Natural killer cell (primary cell): ENCODE results near the gene RALGPS1. TPM values are rescaled to one million over a fixed set of nuclear protein-coding genes. Genes with fewer than 3 reads are reported as not detected.
A peak's percentile ranks its signal among the peaks of the same experiment; 100 is the strongest.

Experiments used
- ATAC-seq, 3 donors: fragments of 150-1000 bp in 2 of 3; fragments of 200-7000 bp in 1 of 3; cut with Tn5 transposase; 1 replicate in 1 of 3; 2 replicates in 2 of 3; pipeline ENCODE4 v1.10.0; 2021; ENCODE audit warnings: mild to moderate bottlenecking in 2 of 3, moderate library complexity in 2 of 3
- DNase-seq, 2 donors: peaks; one replicate each; pipeline versions ENCODE4 v3.0.0 to v3.0.0-alpha.2; 2013 to 2021; ENCODE audit warnings: mixed read lengths in 1 of 2
- H3K27ac ChIP-seq: one replicate; pipeline ENCODE4 v1.5.1; 2013; ENCODE audit warnings: mild to moderate bottlenecking, low read length
- H3K27me3 ChIP-seq: one replicate; pipeline ENCODE4 v1.6.1; 2013; ENCODE audit warnings: low read length; ENCODE audit not compliant: control insufficient read depth, insufficient read depth
- H3K36me3 ChIP-seq: one replicate; pipeline ENCODE4 v1.6.1; 2013; ENCODE audit warnings: low read length; ENCODE audit not compliant: control insufficient read depth, insufficient read depth
- H3K4me1 ChIP-seq: one replicate; pipeline ENCODE4 v1.6.1; 2013; ENCODE audit warnings: low read length; ENCODE audit not compliant: control insufficient read depth, insufficient read depth
- H3K4me3 ChIP-seq: one replicate; pipeline ENCODE4 v1.5.1; 2013; ENCODE audit warnings: low read length
- H3K9me3 ChIP-seq: one replicate; pipeline ENCODE4 v1.6.1; 2013; ENCODE audit warnings: low read length; ENCODE audit not compliant: control insufficient read depth, insufficient read depth
- H3K27ac Mint-ChIP-seq, 2 donors: one replicate each; pipeline ENCODE4 v1.8.0; 2022; ENCODE audit warnings: mild to moderate bottlenecking in 2 of 2, mixed read lengths in 2 of 2, moderate library complexity in 1 of 2
- H3K27me3 Mint-ChIP-seq, 2 donors: one replicate each; pipeline ENCODE4 v1.8.0; 2022; ENCODE audit warnings: low read depth in 2 of 2, mixed read lengths in 2 of 2
- H3K36me3 Mint-ChIP-seq: one replicate; pipeline ENCODE4 v1.8.0; 2022; ENCODE audit warnings: mixed read lengths
- H3K4me1 Mint-ChIP-seq, 2 donors: one replicate each; pipeline ENCODE4 v1.8.0; 2022; ENCODE audit warnings: mixed read lengths in 2 of 2
- H3K4me3 Mint-ChIP-seq: one replicate; pipeline ENCODE4 v1.8.0; 2022; ENCODE audit warnings: mild to moderate bottlenecking, moderate library complexity, mixed read lengths
- H3K9me3 Mint-ChIP-seq, 2 donors: one replicate each; pipeline ENCODE4 v1.8.0; 2022; ENCODE audit warnings: mixed read lengths in 2 of 2
- CTCF ChIP-seq: fragments of 200-600 bp; IDR thresholded peaks from one replicate; pipeline ENCODE4 v1.8.0; 2022; ENCODE audit warnings: antibody characterized with exemption
- WGBS: methylation state at CpG from one replicate; pipeline ENCODE4 v1.1.7; 2013; ENCODE audit warnings: missing lambda C conversion rate; ENCODE audit not compliant: insufficient coverage; 5-methylcytosine and 5-hydroxymethylcytosine counted together
- intact Hi-C: fragments of 100-400 bp; cut with micrococcal nuclease; formaldehyde crosslinking; loops from one replicate; pipeline ENCODE4 v1.14.2; 2022
- total RNA-seq, 4 donors: library from RNA; stranded (reverse); fragments of 120-200 nt in 1 of 4; gene quantifications; one replicate each; pipeline versions ENCODE4 v1.2.3 to v1.2.4, GENCODE V29; 2013 to 2022

Gene RALGPS1
- total RNA-seq, 3 donors from 2014 or later (not counting 1 experiment from before 2014, with no cell fraction given), result 11.9 to 21.2 (median 13.2) TPM

- Mint-ChIP-seq H3K9me3 (no peaks in the 10 kb centered on the region), H3K27me3 (peaks cover 0 to 10% of the 10 kb centered on the region in 2 donors), H3K36me3 (no peaks in the 10 kb centered on the region), H3K4me1 (peaks cover 6 to 11% of the 10 kb centered on the region in 2 donors), H3K27ac (no peak overlapping the region), H3K4me3 (no peak overlapping the region)
- intact Hi-C loops, result loop anchor here (1.0 to 10.0 kb wide), 2 partner anchors 105 to 259 kb away; no protein-coding TSS in a partner anchor
- Histone ChIP-seq H3K9me3 (no peaks in the 10 kb centered on the region), H3K36me3 (no peaks in the 10 kb centered on the region), H3K4me3 (no peak overlapping the region), H3K4me1 (no peaks in the 10 kb centered on the region), H3K27ac (no peak overlapping the region), H3K27me3 (no peaks in the 10 kb centered on the region)
- DNase-seq (no peak), ATAC-seq (no peak)
- WGBS, result 77% methylated on average over 5 of the region's 6 CpGs
- TF ChIP-seq CTCF, result no peak
Observed at GRCh38 chr9:126939821-126940221, 25.2 kb downstream of the RALGPS1 start.

GRCh38 chr9:126942399-126942798, 27.8 kb downstream of the RALGPS1 start:
- H3K9me3 ChIP-seq, result no peaks in the 10 kb centered on the region
- Mint-ChIP-seq H3K27ac (no peak overlapping the region), H3K9me3 (no peaks in the 10 kb centered on the region), H3K27me3 (peaks cover 0 to 10% of the 10 kb centered on the region in 2 donors), H3K4me1 (peaks cover 6 to 7% of the 10 kb centered on the region in 2 donors), H3K4me3 (no peak overlapping the region), H3K36me3 (no peaks in the 10 kb centered on the region)
- intact Hi-C loops, result loop anchor here (10.0 kb wide), 1 partner anchor 102 kb away; no protein-coding TSS in a partner anchor
- no peak overlapping the region for H3K4me3 ChIP-seq
- no peak overlapping the region for H3K27ac ChIP-seq
- ATAC-seq (no peak), DNase-seq (no peak)
- no peaks in the 10 kb centered on the region for H3K27me3 ChIP-seq
- no peaks in the 10 kb centered on the region for H3K4me1 ChIP-seq
- no peak for TF ChIP-seq CTCF
- H3K36me3 ChIP-seq, result no peaks in the 10 kb centered on the region

DNA sequence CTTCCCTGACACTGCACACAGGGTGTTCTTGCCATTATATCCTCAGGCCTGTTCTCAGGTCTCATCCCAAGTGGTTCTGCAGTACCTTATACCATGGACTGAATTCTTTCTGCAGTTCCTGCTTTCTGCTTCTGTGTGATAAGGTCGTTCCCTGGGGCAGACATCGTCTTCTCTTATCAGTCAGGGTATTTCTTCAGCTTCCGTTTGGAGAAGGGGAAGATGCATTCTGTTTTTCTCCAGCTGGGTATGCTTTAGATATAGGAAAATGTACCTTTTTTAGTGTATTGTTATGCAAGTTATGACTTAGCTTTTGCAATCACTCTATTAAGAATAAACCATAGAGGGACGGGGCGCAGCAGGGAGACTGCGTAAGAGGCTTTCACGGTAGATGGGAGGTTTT, 31.1 kb downstream of the RALGPS1 start:
- ATAC-seq, result no peak
- H3K36me3 ChIP-seq, result no peaks in the 10 kb centered on the region
- H3K9me3 ChIP-seq, result no peaks in the 10 kb centered on the region
- no peaks in the 10 kb centered on the region for H3K4me1 ChIP-seq
- no peak for DNase-seq
- Mint-ChIP-seq H3K27ac (no peak overlapping the region), H3K4me3 (no peak overlapping the region), H3K27me3 (peaks cover 0 to 10% of the 10 kb centered on the region in 2 donors), H3K4me1 (peaks cover 2 to 3% of the 10 kb centered on the region in 2 donors), H3K9me3 (no peaks in the 10 kb centered on the region), H3K36me3 (no peaks in the 10 kb centered on the region)
- no peaks in the 10 kb centered on the region for H3K27me3 ChIP-seq
- intact Hi-C loops, result loop anchor here (10.0 kb wide), 1 partner anchor 99 kb away; no protein-coding TSS in a partner anchor
- WGBS, result 69% methylated on average over 7 of the region's 7 CpGs
- H3K27ac ChIP-seq, result no peak overlapping the region
- TF ChIP-seq CTCF, result no peak
- no peak overlapping the region for H3K4me3 ChIP-seq

- H3K9me3 Mint-ChIP-seq, result no peaks in the 10 kb centered on the region
Observed at GRCh38 chr9:126947529-126947928, 32.9 kb downstream of the RALGPS1 start.

More at GRCh38 chr9:126947529-126947928, 32.9 kb downstream of the RALGPS1 start:
- Histone ChIP-seq H3K27ac (no peak overlapping the region), H3K4me1 (no peaks in the 10 kb centered on the region), H3K36me3 (no peaks in the 10 kb centered on the region), H3K4me3 (no peak overlapping the region), H3K27me3 (no peaks in the 10 kb centered on the region), H3K9me3 (no peaks in the 10 kb centered on the region)
- no peaks in the 10 kb centered on the region for H3K4me1 Mint-ChIP-seq
- H3K27ac Mint-ChIP-seq, result no peak overlapping the region
- no peaks in the 10 kb centered on the region for H3K36me3 Mint-ChIP-seq
- peaks cover under 1 to 3% of the 10 kb centered on the region in 2 donors for H3K27me3 Mint-ChIP-seq
- no peak overlapping the region for H3K4me3 Mint-ChIP-seq
- ATAC-seq (no peak), DNase-seq (peak in 1 of 2 donors; percentile 29)
- intact Hi-C loops, result loop anchor here (10.0 kb wide), 1 partner anchor 97 kb away; no protein-coding TSS in a partner anchor
- no peak for TF ChIP-seq CTCF
- 100% methylated on average over 1 of the region's 1 CpG for WGBS
